Measurements from ENCODE around the gene PHLDA3.
A peak's percentile ranks its signal among the peaks of the same experiment; 100 is the strongest.

The PHLDA3 gene

DNA sequence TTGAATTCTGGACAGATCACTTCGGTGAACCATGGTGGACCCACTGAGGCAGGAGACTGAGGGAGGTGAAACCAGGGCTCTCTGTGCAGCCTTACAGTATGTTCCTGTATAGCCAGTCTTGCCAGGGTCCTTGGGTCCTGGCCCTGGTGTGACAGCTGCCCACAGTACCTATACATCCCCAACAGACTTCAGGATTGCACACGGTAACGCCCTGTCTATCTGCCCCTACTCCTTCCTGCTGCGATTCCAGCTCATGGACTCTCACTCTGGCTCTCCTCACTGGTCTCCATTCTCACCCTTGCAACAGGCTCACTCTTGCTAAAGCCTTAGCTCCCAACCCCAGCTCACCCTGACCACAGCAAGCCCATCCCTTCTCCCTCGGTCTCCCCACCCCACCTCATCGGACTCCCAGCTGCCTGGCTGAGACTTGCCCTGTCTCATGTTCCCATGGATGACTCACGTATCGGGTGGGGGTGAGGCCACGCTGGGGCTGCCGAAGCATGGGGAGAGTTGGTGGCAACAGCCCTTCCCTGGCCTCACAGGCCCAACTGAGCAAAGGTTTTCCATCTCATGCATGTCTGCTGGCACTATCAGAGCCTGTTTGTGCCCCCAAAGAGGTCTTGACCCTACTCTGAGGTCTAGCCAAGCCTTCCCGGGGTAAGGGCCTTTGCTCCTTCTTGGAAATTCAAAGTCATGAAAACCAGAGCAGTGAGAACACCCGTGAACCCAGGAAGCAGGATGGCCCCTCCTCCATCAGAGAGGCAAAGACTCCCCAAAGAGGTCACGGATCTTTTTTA, 7.1 kb downstream of the PHLDA3 start:
- DNase-seq: peak; percentile 85

DNA sequence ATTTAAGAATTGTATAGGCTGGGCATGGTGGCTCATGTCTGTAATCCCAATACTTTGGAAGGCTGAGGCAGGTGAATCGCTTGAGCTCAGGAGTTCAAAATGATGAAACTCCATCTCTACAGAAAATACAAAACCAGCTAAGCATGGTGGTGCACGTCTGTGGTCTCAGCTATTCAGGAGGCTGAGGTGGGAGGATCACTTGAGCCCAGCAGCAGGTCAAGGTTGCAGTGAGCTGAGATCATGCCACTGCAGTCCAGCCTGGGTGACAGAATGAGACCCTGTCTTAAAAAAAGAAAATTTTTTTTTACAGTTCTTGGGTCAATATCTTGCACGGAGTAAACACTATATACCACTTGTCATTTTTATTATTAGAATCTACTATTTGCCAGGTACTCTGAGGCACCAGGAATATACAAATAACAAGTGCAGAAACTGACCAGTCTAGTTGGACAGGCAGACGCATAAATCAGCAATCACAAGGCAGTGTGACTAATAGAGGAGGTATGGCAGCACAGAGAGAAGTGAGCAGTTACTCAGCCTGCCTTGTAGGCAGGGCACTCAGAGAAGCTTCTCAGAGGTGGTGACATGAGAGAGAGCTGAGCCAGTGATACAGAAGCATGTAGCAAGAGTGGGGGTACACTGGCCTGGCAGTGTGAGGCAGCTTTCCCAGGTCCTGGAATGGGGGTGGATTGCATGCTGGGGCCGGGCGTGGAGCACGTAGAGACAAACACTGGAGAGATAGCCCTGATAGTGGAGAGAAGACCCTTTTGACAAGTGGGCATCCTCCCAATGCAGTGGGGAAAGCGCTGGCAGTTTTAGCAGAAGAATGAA, 8.0 kb downstream of the PHLDA3 start:
- peak; percentile 79 for DNase-seq

DNA sequence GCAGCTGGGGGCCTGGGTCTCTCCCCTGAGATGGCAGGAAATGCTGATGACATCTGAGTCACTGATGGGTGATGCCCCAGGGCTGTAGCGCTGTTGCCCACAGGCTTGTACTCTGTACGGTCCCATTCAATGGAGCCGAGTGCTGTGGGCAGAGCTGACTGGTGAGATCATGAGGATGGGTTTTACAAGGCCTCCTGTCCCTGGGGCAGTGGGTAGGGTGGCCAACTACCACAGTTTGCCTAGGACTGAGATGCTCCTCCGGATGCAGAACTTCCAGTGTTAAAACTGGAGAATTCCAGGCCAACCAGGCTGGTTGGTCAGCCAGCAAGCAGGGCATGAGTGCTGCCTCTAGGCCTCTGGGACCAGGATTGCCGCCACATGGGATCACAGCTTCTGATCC, 9.2 kb downstream of the PHLDA3 start:
- no peak for DNase-seq

DNA sequence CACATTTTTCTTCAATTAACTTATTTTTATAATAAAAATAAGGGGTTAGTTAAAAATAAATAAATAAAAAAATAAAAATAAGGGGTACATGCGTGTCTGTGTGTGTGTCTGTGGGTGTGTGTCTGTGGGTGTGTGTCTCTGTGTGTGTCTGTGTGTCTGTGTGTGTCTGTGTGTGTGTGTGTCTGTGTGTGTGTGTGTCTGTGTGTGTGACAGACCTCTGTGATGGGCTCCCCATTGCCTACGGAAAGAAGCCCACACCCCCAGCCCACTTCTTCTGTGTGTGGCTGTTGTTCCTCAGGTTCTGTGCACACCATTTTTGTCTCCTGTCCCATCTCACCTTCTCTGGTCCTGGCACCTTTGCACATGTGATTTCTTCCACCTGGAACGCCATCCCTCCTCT, 9.9 kb downstream of the PHLDA3 start:
- DNase-seq: no peak

DNA sequence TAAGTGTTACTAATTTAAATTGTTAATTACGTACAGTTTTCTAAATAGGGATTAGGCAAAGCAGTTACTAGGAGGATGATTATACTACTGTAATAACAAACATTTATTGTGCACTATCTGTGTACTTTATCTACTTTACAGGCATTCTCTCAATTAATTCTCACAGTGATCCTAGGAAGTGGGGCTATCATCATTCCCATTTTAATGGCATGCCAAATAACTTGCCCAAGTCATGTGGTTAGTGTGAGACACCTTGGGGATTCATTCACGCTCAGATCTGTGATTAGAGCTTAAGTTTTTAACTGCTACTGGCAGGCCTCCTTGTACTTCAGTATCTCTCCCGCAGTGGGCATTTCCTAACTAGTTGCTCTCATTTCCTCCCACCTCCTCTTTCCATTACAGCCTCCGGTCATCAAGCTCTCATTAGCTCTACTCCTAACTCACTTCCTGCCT, 11.5 kb downstream of the PHLDA3 start:
- DNase-seq: no peak

DNA sequence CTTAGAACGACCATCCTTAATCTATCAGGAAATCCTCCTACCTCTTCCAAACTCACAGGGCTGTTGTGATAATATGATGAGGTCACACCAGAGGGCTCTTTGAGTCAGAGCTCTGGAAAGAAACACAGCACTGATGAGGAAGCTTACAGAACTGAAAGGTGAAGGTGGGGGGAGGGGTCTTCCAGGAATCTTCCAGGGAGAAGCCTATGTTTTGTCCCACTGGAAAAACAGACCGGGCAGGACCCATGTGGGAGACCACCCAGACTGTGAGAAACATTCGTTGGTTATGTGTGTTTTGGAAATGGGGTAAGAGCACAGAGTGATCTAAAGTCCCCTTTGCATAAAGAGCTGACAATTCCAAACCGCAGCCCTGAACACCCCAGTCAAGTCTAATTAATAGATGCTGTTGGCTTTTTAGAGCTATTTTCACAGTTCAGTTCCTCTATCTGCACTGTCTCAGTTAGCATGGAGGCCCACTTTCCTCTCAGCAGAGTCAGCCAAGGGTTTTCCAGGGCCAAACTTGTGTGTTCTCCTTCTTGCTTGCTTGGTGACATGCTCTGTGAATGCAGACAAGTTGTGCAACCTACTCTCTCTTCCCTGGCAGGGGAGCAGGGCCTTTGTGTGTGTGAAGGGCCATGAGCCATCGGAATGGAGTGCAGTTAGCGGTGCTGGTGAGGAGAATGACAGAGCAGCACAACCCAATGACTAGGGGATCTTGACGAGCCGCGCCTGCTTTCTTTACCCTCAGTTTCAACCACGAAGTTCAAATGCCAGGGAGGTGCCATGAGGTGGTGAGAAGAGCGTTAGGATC, 12.3 kb downstream of the PHLDA3 start:
- peak; percentile 75 for DNase-seq

DNA sequence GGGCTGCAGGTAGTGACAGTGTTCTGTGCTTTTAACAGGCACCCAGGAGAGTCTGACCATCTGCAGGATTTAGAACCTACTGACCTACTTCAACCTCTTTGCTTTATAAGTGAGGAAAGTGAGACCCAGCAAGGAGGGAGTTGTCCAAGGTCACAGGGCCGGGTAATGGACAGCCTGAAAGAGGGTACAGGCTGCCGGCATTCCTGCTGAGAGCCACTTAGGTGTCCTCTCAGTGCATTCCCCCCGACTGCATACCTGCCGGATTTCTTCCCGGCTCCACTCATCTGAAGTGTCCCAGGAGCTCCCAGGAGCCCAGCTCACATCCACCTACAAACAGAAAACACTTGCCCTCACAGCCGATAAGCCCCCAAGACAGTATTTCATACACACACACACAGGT, 13.9 kb downstream of the PHLDA3 start:
- no peak for DNase-seq

DNA sequence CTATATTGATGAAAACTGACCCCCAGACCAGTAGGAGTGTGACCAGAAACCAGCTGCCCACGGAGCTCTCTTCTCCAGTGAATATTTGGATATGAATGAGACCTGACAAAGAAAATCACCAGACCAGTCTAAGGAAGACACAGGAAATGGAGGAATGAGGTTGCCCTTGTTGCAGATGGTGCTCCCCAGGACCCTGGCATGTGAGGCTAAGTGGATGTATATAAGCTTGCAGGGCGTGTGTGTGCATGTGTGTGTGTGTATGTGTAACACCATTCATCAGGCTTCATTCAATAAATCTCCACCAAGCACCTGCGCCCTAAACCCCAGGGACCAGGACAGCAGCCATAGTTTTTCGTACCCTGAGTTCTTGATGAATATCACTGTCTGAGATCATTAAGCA, 14.4 kb downstream of the PHLDA3 start:
- DNase-seq: no peak

DNA sequence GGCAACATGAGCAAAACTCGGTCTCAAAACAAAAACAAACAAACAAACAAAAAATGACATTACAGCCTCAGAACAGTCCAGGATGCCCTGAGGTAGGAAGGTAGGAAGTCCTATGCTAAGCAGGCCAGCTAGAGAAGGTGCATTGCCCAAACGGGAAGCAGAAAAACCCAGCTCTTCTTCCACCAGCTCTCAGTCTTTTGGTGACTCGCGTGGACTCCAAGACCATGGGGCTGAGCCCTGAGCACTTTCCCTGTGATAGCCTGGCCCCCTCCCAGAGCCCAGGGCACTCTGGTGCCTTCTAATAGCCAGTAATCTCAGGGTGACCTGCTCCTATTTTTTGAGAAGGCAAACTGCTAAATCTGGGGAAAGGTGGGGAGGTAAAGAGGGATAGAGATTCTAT, 16.1 kb downstream of the PHLDA3 start:
- DNase-seq: no peak

DNA sequence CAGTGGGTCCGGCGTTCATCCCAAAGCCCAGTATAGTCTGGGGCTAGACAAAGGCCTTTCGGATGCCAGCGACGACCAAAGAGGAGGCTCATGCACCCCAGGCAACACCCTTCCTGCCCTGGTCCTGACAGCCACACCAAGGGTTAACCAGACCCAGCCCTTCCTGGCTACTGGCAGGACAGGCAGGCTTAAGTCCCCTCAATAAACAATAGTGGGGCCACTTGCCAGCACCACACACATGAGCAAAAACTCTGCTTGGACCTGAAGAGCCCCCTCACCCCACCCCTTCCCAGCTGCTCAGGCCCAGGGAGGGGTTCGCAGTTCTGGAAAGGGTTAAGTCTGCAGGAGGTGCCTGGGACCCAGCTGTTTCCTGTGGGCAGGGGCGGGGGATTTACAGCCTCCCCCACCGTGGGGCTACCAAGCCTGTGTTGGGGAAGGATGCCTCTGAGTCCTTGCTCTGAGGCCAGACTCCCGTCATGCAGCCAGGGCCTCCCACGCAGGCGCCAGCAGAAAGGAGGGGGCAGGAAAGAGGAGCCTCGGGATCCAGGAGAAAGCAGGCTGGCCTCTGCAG, 18.2 kb downstream of the PHLDA3 start:
- DNase-seq: no peak

DNA sequence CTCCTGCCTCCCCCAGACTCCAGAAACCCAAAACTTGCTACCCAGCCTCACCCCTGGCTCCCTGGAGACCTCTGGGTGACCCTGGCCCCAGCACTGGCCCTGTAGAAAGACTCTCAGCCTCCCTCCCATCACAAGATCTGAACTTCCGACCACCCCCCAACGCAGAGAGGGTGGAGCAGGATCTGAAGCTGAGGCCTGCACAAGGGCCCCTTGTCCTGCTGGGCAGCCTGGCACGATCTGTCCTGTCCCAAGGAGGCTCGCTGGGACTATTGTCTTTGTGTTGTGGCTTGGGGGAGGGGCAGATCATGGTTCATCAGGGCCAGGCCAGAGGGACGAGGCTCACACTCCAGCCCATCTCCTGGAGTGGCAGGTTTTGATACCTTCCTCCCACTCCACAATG, 20.0 kb downstream of the PHLDA3 start:
- no peak for DNase-seq

DNA sequence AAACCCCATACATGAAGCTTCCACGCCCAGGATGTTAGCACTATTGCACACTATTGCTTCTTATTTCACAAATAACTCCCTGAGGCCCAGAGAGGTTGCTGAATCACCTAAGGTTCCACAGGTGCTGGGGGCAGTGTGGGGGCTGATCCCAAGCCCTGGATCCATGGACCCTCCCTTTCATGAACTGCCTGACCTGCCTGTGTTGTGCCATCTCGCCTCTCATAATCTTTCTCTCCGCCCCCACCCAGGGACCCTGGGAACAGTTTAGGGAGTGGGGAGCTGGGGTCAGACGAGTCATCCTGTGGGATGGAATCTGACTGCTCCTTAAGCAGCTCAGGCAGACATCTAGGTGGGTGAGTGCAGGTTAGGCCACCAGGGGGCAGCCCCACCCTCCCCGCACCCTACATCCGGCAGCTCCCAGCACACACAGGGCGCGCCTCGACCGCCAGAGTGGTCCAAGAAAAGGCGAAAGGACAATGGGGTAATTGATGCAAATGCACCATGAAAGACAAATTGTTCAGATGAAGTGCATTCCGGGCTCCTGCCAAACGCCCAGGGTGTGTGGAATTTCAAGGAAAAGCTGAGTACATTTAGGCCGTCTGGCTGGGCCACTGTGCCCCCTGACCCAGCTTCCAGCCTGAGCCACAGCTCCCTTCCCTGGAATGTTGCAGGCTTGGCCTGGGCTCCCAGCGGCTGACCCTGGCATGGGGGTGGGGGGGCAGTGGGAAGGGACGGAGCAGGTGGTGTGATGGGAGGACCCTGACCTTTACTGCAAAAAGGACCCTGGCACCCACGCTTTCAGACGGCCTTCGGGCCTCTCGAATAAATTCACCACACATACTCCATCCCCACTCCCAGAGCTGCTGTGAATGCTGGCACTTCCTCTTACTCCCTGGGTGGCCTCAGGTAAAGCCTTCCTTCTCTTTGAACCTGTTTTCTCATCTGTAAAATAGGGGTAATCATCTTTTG, 20.8 kb downstream of the PHLDA3 start:
- DNase-seq: peak; percentile 36

DNA sequence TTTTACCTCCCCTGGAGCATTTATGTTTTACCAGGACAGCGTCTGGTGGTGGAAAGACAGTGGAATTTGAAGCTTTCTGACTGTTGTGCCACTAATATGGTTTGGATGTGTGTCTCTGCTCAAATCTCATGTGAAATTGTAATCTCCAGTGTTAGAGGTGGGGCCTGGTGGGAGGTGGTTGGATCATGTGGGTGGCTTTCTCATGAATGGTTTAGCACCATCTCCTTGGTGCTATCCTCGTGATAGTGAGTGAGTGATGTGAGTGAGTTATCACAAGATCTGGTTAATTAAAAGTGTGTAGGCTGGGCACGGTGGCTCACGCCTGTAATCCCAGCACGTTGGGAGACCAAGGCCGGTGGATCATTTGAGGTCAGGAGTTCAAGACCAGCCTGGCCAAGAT, 23.7 kb downstream of the PHLDA3 start:
- DNase-seq: no peak

DNA sequence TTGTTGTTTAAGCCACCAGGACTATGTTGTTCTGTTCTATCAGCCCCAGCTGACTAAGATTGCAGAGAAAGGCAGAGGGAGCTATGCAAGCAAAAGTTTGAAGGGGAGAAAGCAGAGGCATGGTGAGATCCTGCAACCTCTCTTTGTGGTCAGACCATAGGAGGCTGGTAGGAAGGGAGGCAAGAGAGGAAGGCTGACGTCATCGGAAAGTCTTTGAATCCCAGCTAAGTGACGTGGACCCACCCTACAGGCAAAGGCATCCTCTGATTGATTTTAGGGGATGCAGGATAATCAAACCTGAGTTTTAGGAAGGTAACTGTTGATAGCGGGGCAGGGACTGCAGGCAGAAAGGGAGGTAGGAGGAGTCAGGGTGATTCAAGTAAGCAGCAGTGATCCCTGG, 24.2 kb downstream of the PHLDA3 start:
- DNase-seq: no peak

DNA sequence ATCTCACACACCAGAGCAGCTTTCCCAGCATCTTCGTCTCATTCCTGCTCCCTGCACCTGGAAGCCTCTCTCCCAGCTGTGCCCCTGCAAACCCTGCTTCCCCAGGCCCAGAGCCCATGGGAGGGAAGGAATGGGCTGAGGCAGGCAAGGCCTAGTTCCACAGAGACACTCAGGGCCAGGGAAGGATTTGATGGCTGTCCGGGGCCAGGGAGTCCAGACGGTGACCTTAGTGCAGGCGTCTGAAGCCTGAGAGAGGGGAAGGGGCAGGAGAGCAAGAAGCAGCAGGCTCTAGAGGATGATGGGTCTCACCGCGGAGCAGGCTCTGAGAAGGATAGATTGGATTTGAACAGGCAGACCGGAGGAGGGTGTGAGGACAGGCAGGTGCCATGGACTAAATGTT, 25.2 kb downstream of the PHLDA3 start:
- DNase-seq: no peak

DNA sequence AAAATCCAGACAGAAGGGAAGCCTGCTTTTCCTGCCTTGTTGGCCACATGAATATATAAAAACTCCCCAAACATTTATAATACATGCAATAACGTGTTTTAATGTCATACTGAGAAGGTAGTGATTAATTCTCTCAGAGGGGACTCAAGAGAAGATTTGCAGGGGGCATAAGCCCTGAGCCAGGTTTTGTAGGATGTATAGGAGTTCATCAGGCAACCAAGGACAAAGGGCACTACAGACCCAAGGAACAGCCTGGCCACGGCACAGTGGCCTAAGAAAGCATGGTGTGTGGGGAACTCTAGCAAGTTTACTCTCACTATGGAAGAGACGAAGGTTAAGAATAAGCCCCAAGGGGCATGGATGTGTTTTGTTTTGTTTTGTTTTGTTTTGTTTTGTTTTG, 32.0 kb downstream of the PHLDA3 start:
- DNase-seq: no peak

DNA sequence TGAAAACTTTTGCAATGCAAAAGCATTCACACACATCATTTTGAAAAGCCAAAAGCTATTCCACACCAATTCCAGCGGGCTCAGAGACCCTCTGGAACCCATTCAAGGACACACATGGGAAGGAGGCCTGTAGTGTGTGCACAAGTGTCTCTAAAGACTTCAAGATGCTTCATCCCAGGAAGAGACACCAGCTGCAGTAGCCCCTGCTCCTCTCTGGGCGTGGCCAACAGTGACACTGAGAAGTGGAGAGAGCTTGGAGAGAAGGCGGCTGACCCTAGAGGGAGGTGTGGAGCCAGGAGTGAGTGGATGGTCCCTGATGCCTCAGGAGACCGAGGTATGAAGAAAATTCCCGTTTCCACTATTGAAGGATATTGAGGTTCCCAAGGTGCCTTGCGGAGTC, 32.6 kb downstream of the PHLDA3 start:
- DNase-seq: no peak

DNA sequence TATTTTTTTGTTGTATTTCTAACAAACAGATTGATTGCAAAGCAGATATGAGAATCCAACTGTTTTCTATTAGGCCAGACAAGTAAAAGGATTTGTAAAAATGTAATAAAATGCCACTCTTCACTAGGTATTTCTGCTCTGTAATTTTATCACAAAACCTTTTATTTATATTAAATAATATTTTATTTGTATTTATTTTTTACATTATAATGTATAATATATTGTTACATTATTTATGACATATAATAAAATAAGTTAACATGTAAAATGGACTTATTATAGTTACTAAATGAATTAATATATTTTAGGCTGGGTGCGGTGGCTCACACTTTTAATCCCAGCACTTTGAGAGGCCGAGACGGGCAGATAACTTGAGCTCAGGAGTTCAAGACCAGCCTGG, 34.7 kb downstream of the PHLDA3 start:
- no peak for DNase-seq

DNA sequence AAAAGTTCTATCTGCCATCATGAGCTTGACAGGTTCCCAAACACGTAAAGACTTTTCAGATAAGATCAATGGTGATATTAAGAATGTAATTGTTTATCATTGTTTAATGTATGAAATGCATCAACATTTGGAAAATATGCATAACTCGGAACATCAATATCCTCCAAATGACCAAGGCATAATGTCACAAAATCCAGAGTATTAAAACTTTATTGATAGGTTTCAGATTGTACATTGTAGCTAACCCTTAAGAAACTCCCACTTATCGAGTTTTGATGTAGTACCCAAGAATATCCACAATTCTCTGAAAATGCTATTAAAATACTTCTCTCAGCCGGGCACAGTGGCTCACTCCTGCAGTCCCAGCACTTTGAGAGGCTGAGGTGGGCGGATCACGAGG, 35.4 kb downstream of the PHLDA3 start:
- no peak for DNase-seq

DNA sequence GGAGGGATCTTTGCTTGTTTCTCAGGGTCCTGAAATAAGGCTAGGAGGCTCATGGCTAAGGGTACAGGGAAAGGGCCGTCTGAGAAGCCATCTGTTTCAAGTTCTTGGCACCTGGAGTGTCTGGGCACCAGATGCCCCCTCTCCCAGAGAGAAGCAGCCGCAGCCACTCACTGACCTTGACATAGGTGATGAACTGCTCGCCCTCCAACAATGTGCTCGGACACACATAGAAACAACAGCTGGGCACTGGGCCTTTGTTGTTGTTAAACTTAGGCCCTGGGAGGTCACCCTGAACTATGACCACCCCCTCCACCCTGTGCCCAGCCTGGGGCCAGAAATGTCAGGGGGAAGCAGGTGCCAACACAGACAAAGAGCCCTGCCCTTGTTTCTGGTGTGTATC, 38.2 kb downstream of the PHLDA3 start:
- DNase-seq: no peak

DNA sequence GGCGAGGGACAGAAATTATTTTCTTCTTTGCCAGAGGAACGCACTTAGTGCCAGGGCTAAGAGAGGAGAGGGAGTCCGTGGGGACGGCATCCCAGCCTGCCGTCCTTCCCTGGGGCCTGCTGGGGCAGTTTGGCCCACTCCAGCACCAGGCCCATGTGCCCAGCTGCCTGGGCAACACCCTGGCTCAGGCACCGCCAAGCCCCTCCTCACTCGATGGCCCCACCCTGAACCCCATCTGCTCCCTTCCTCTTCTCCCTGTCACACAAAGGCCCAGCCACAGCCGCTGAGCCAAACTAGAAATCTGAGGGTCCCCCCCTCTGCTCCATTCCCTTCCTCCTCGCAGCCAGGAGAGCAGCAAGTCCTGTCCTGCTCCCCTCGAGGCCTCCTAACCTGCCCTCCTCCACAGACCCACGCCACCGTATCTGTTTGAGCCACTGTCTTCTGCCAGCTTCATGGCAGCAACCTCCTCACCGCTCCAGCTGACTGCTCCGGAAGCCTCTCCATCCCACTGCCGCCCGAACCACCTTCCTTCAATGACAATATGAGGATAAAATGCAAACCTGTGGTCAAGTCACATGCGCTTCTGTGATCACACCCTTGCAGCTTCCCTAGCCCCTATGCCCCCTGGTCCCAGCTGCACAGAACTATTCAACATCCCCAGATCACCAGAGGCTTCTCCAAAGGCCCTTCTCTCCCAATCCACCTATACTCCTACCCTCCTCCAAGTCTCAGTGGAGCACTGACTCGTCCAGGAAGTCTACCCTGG, 39.1 kb downstream of the PHLDA3 start:
- no peak for DNase-seq

Measured in T1000 (cell line).